Stimulated activated CD4-positive, alpha-beta T cell treated with anti-CD3 and anti-CD28 coated beads, Interleukin-4, amount 100 ng/mL, for 24 hours (primary cell): Measurements from ENCODE around the gene PIGL.
"Not testable (repeated sequence)": the region's sequence is repeated elsewhere in the genome, so short reads cannot be mapped to it uniquely, and the experiment has no call there.

ENCODE experiments used
- DNase-seq: peaks from one replicate; pipeline ENCODE4 v3.0.0-alpha.2; 2020

PIGL gene

DNA sequence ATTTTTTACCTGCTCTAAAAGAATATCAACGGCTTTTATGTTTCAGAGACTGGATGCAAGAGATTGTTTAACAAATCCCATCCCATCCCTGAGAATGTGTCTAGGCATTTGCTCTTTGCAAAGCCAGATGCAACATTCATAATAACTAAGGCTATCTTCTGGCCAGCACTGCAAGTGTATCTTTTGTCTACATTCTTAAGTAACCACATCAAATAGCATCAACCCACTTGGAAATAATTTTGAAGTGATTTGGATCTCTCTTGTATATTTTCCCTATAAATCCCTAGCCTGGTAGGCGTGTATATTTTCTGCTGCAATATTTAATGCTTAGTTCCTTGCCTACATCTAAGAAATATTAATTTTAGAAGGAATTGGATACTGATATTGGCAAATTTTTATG is 64.3 kb downstream of the PIGL start:
- DNase-seq = no peak

- no peak for DNase-seq
Observed at GRCh38 chr17:16282522-16282921, 65.5 kb downstream of the PIGL start.

GRCh38 chr17:16283705-16284104 is 66.7 kb downstream of the PIGL start:
- DNase-seq = no peak

DNA sequence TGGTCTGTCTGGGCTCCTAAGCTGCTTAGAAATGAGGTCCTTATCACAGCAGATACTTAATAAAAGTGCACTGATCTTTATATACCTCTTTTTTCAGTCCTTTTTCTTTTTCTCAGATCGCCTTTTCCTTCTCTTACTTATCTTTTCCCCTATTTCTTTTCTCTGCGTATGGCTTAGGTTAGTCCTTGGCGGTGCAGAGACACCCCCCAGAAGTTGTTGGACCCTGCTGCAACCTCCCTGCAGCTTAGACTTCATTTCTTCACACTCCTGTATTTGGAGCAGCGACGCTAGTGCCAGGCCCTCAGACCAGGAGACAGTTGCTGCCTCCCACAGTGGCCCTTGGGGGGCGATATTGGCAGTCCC is 68.6 kb downstream of the PIGL start:
- DNase-seq = no peak

GRCh38 chr17:16286009-16286946 is 69.3 kb downstream of the PIGL start:
- DNase-seq = peak; percentile 74

GRCh38 chr17:16286947-16287562 is 70.0 kb downstream of the PIGL start:
- DNase-seq = no peak

DNA sequence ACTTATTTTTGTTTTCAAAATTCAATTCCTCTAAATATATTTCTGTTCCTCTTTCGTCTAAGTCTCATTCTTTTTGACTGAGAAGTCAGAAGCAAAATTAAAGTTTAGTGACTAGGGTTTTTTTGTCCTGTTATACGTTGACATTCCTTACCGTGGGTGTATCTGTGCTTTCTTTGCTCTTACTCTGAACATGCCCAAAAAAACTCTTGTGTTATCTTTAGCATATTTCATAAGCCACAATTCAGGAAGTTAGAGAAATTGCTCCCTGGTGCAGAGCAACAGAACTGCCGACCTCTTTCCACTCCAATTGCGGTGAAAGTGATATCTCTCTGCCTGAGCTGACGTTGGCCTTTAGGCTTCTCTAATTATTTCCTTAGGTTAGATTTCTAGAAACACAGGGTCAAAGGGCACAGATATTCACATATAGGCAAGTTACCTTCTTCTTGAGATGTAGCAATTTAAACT is 70.6 kb downstream of the PIGL start:
- no peak for DNase-seq

- DNase-seq = no peak
Observed at GRCh38 chr17:16288860-16289571, 72.0 kb downstream of the PIGL start.

DNA sequence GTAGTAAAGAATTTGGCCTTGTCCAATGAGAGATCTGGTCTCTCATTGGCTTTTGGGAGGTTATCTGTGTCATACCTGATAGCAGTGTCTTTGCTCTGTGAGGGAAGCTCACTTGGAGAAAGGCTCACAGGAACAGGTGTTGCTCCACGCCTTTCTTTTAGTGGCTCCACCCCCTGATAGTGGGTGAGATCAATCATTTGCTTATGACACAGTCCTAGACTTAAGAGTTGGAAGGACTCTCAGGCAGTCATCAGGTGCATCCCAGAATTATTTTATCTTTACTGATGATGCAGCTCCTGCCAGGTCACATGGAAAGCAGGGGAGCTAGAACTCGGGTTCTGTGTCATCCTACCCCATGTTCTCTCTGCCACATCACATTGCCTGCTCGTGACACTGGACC is 76.9 kb downstream of the PIGL start:
- DNase-seq = no peak

DNA sequence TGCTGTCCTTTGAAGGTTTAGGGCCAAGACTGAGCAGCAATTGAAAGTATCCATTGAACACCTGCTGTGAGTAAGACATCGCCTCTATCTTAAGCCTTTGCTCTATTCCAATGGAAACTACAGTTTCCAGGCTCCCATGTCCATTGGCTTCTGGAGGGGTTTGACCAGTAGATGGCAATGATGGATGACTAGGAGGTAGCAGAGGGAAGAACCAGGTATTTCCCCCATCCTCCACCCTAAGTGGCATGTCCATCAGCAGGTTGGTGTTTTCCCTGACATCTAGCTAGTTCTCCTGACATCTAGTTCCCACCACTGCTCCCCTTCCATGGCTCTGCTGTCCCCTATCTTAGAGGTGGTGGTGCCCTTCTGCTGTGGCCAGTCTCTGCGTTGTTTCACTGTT is 77.5 kb downstream of the PIGL start:
- DNase-seq = no peak

DNA sequence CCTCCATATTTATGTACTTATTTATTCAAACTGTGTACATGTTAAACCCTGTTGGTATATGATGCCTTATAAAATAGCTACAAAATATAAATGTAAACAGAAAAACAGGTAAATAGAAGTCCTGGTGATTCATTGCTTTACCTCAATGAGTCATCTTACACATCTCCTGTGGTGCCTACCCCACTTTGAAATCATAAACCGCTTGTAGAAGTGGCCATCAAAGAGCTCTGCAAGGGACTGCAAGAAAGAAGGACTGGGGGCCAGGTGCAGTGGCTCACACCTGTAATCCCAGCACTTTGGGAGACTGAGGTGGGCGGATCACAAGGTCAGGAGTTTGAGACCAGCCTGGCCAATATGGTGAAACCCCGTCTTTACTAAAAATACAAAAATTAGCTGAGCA is 79.1 kb downstream of the PIGL start:
- DNase-seq = not testable (repeated sequence)

DNA sequence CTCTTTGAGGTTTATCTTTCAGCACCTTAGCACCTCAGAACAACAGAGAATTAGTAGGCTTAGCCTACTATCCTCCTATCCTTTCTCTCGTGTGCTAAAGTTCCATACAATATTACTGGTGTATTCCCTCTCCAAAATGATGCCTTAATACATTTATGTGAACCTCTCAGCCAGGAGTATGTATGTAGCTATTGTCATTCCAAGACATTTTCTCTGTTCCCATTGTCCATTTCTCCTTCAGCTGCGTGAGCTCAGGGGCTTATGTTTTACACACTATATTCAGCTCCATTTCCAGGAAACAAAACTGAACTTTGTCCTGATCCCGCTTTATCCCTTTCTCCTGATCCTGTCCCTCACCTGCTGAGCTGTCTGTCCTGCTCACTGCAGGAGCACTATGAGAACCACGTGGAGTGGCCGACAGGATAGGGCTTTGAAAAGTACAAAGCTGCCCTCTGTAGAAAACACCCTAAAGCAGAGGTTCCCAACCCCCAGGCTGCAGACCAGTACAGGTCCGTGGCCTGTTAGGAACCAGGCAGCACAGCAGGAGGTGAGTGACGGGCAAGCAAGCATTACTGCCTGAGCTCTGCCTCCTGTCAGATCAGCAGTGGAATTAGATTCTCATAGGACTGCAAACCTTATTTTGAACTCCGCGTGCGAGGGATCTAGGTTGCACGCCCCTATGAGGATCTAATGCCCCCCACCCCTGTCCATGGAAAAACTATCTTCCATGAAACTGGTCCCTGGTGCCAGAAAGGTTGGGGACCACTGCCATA is 80.5 kb downstream of the PIGL start:
- no peak for DNase-seq

GRCh38 chr17:16298140-16298662 is 81.2 kb downstream of the PIGL start:
- no peak for DNase-seq

DNA sequence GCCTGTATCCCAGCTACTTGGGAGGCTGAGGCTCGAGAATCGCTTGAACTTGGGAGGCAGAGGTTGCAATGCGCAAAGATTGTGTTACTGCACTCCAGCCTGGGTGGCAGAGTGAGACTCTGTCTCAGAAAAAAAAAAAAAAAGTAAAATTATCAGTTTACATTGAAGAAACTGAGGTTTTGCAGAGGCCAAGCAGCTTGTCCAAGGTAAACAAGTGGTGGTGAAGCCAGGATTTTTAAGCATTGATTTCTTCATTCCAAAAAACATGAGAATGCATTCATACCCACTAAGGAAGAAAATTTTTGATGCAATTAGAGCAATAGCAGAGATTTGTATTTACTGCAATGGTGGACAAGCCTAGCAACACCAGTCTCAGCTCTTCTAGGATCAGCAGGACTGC is 83.5 kb downstream of the PIGL start:
- no peak for DNase-seq

DNA sequence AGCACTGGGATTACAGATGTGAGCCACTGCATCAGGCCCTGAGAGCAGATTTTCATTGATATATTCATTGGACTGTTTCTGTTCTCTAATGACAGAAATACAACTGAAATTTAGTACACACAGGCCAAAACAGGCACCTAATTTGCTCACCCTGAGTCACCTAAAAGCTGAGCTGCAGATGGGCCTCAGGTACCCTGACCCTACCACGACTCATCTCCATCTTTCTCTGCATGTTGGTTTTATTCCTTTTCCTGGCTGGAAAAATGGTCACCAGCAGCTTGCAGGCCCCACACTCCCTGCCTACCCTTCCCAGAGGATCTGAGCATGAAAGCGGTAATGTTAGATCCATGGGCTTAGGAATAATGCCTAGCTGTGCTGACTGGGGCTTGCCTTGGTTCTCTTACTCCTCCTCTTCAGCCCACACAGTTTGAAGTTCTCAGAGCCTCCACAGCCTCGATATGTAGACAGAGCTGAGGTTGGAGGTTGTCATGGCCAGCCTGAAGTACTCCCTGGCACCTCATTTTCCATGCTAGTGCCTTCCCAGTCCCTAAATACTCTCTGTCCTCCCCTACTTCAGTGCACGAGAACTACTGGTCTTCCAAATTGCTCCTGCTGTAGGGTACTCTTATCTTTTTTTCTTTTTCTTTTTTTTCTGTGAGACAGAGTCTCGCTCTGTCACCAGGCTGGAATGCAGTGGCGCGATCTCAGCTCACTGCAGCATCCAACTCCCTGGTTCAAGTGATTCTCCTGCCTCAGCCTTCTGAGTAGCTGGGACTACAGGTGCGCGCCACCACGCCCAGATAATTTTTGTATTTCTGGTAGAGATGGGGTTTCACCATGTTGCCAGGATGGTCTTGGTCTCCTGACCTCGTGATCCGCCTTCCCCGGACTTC is 85.2 kb downstream of the PIGL start:
- DNase-seq = no peak

- DNase-seq = no peak
Observed at GRCh38 chr17:16302856-16303255, 85.8 kb downstream of the PIGL start.

DNA sequence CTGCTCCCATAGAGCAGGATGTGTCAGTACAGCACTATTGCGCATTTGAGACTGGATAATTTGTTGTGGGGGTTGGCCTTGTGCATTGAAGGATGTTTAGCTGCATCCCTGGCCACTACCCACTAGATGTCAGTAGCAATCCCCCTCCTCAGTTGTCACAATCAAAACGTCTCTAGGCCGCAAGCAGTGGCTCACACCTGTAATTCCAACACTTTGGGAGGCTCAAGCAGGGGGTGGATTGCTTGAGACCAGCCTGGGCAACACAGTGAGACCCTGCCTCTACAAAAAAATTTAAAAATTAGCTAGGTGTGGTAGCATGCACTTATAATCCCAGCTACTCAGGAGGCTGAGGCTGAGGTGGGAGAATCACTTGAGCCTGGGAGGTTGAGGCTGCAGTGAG is 87.8 kb downstream of the PIGL start:
- DNase-seq = no peak

DNA sequence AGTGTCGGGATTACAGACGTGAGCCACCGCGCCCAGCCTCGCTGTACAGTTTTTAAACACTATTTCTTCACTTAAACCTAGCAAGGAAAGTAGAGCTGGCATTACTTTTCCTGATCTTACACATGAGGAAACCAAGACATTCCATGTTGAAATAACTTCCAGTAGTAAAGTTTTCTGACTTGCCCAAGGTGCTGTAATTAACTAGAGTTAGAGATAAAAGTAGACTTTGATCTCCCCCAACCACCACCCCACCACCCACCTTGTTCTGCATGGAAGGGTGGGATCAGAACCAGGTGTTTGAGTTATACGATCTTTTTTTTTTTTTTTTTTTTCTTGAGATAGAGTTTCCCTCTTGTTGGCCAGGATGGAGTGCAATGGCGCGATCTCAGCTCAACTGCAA is 89.2 kb downstream of the PIGL start:
- no peak for DNase-seq

DNA sequence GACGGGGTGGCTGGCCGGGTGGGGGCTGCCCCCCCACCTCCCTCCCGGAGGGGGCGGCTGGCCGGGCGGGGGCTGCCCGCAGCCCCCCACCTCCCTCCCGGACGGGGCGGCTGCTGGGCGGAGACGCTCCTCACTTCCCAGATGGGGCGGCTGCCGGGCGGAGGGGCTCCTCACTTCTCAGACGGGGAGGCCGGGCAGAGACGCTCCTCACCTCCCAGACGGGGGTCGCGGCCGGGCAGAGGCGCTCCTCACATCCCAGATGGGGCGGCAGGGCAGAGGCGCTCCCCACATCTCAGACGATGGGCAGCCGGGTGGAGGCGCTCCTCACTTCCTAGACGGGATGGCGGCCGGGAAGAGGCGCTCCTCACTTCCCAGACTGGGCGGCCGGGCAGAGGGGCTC is 95.1 kb downstream of the PIGL start:
- DNase-seq = not testable (repeated sequence)

GRCh38 chr17:16313139-16314090 is 96.4 kb downstream of the PIGL start:
- no peak for DNase-seq
